ENCODE results near the gene ZNF254. TPM values are rescaled to one million over a fixed set of nuclear protein-coding genes. Genes with fewer than 3 reads are reported as not detected.

The ZNF254 gene
- total RNA-seq, 1 experiment from 2014 or later: 16.3 TPM

Other genes with a start within 250 kb of the ZNF254 start
- gene ZNF726, start 172.3 kb upstream of the ZNF254 start, total RNA-seq (2014; rRNA removed): 5.0 and 6.0 TPM in 2 replicates

Data from LHCN-M2 (cell line).